GM19193 (cell line): ENCODE data around the gene UROD.

Experiments
- POLR2A ChIP-seq: IDR thresholded peaks from 4 replicates; pipeline ENCODE4 v1.6.1; 2011; ENCODE audit not compliant: insufficient read depth, insufficient read length; ENCODE audit errors: extremely low read depth

UROD gene

GRCh38 chr1:45016767-45017166, 4.7 kb downstream of the UROD start:
- no peak for TF ChIP-seq POLR2A

- no peak for TF ChIP-seq POLR2A
Observed at GRCh38 chr1:45018599-45019230, 6.7 kb downstream of the UROD start.

GRCh38 chr1:45023663-45024062, 11.6 kb downstream of the UROD start:
- no peak for TF ChIP-seq POLR2A

GRCh38 chr1:45026446-45026845, 14.4 kb downstream of the UROD start:
- TF ChIP-seq POLR2A, result no peak

- no peak for TF ChIP-seq POLR2A
Observed at GRCh38 chr1:45032837-45033236, 20.8 kb downstream of the UROD start.

GRCh38 chr1:45033356-45033755, 21.3 kb downstream of the UROD start:
- no peak for TF ChIP-seq POLR2A

- no peak for TF ChIP-seq POLR2A
Observed at GRCh38 chr1:45035631-45036301, 23.7 kb downstream of the UROD start.

- TF ChIP-seq POLR2A, result no peak
Observed at GRCh38 chr1:45037456-45037855, 25.4 kb downstream of the UROD start.

GRCh38 chr1:45038240-45038639, 26.2 kb downstream of the UROD start:
- no peak for TF ChIP-seq POLR2A

- TF ChIP-seq POLR2A, result no peak
Observed at GRCh38 chr1:45038661-45039364, 26.8 kb downstream of the UROD start.

- TF ChIP-seq POLR2A, result no peak
Observed at GRCh38 chr1:45040297-45040696, 28.2 kb downstream of the UROD start.

- TF ChIP-seq POLR2A, result no peak
Observed at GRCh38 chr1:45043094-45043493, 31.0 kb downstream of the UROD start.

- no peak for TF ChIP-seq POLR2A
Observed at GRCh38 chr1:45044916-45045315, 32.9 kb downstream of the UROD start.

GRCh38 chr1:45047032-45047431, 35.0 kb downstream of the UROD start:
- TF ChIP-seq POLR2A, result no peak

- no peak for TF ChIP-seq POLR2A
Observed at GRCh38 chr1:45051005-45051772, 39.1 kb downstream of the UROD start.
